Fibroblast of lung (primary cell): ENCODE results near the gene GBP5.

Source experiments
- EZH2 ChIP-seq: IDR thresholded peaks from 2 replicates; pipeline ENCODE4 v1.5.1; 2012; ENCODE audit warnings: low read length, control low read depth, mild to moderate bottlenecking; ENCODE audit errors: missing control alignments
- TF ChIP-seq, protein P1 (sequence below), 2 donors: IDR thresholded peaks in 1 of 2; conservative IDR thresholded peaks in 1 of 2; 1 replicate in 1 of 2; 2 replicates in 1 of 2; pipeline ENCODE4 v1.5.1; 2011 to 2012; ENCODE audit warnings: low read length in 2 of 2, control low read depth in 1 of 2, inconsistent platforms in 1 of 2, low read depth in 1 of 2, mild to moderate bottlenecking in 1 of 2

DNA sequence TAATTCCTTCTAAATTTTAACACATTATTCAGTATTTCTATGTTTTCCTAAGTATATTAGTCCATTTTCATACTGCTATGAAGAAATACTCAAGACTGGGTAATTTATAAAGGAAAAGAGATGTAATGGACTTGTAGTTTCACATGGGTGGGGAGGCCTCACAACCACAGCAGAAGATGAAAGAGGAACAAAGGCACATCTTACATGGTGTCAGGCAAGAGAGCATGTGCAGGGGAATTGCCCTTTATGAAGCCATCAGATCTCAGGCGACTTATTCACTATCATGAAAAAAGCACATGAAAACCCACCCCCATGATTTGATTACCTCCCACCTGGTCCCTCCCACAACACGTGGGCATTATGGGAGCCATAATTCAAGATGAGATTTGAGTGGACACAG, 15.6 kb downstream of the GBP5 start:
- TF ChIP-seq, protein P1, sequence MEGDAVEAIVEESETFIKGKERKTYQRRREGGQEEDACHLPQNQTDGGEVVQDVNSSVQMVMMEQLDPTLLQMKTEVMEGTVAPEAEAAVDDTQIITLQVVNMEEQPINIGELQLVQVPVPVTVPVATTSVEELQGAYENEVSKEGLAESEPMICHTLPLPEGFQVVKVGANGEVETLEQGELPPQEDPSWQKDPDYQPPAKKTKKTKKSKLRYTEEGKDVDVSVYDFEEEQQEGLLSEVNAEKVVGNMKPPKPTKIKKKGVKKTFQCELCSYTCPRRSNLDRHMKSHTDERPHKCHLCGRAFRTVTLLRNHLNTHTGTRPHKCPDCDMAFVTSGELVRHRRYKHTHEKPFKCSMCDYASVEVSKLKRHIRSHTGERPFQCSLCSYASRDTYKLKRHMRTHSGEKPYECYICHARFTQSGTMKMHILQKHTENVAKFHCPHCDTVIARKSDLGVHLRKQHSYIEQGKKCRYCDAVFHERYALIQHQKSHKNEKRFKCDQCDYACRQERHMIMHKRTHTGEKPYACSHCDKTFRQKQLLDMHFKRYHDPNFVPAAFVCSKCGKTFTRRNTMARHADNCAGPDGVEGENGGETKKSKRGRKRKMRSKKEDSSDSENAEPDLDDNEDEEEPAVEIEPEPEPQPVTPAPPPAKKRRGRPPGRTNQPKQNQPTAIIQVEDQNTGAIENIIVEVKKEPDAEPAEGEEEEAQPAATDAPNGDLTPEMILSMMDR (conservative IDR thresholded peaks at IDR 0.05 in 1 of 2, IDR thresholded peaks at IDR 0.05 in 1 of 2; ENCODE audit: low read depth in 1 of 2, low read length in 2 of 2), result no peak
- no peak for TF ChIP-seq EZH2
